GM12874 (cell line): Measurements from ENCODE around the gene JARID2.

Experiments
- TF ChIP-seq, protein P1 (sequence below): IDR thresholded peaks from 2 replicates; pipeline ENCODE4 v1.5.1; 2011; ENCODE audit warnings: low read depth, mild to moderate bottlenecking, control low read depth, low read length, moderate library complexity; ENCODE audit not compliant: insufficient read depth

JARID2 gene

DNA sequence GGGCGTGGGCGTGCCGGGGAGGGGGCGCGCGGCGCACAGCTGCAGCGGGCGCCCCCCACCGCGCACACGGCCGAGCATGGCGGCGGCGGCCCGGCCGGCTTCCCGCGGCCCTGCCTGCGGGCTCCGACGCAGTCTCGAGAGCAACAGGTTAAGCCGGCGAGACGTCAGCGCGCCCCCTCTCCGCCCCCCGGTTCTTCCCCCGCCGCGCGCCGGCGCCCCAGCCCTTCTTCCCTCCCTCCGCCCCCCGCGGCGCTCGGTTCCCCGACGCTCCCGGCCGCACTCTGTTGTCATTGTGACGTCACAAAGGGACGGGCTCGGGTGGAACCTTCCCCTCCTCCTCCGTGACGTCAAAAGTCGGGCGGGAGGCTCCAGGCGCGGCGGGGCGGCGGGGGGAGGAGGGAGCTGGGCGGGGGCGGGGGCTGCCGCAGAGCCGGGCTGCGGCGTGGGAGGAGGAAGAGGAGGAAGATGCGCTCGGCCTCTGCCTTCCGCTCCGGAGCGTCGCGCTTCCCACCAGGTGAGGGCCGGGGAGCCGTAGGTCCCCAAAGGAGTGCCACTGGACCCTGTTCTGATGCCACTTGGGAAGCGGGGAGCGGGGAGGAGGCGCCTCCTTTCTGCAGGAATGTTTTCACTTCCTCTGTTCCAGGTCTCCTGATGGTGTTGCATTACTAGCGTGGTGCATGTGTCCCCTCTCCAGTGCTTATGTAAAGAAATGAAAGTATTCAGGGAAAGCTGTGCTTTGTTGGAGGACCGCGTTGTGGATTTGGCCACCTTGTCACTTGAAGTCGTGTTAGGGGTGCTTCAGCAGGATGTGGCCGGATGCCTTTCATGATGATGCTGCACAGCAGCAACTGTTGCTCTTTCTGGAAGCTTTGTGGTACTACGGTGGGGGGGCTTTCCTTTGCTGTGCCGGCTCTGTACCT is 2.8 kb downstream of the JARID2 start:
- TF ChIP-seq, protein P1, sequence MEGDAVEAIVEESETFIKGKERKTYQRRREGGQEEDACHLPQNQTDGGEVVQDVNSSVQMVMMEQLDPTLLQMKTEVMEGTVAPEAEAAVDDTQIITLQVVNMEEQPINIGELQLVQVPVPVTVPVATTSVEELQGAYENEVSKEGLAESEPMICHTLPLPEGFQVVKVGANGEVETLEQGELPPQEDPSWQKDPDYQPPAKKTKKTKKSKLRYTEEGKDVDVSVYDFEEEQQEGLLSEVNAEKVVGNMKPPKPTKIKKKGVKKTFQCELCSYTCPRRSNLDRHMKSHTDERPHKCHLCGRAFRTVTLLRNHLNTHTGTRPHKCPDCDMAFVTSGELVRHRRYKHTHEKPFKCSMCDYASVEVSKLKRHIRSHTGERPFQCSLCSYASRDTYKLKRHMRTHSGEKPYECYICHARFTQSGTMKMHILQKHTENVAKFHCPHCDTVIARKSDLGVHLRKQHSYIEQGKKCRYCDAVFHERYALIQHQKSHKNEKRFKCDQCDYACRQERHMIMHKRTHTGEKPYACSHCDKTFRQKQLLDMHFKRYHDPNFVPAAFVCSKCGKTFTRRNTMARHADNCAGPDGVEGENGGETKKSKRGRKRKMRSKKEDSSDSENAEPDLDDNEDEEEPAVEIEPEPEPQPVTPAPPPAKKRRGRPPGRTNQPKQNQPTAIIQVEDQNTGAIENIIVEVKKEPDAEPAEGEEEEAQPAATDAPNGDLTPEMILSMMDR = no peak

DNA sequence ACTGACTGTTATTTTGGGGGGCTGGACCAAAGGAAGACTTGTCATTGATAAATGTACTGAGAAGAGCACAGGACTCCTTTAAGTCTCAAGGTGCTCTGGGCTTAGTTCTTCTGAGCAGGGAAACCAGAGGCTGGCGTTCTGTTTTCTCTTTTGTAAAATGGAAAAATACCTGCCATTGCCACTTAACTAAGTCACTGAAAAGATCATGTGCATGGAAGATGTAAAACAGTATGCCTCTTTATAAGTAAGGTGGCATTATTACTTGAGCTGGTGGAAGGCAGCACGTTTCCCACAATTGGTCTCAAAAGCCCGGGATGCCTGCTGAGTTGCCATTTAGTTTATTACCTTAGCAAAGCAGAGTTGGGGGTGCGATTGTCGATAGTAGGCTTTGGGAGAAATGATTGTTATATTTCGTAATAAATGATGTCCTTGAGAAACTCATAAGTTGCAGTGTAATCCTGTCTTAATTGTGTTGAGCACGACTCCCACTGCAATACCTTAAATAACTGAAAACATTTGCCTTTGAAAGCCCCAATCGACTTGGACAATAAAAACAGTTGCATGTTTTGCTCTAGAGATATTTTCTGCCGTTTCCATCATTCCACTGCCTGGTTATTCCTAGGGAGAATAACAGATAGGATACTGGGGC is 3.6 kb downstream of the JARID2 start:
- TF ChIP-seq, protein P1 = no peak

DNA sequence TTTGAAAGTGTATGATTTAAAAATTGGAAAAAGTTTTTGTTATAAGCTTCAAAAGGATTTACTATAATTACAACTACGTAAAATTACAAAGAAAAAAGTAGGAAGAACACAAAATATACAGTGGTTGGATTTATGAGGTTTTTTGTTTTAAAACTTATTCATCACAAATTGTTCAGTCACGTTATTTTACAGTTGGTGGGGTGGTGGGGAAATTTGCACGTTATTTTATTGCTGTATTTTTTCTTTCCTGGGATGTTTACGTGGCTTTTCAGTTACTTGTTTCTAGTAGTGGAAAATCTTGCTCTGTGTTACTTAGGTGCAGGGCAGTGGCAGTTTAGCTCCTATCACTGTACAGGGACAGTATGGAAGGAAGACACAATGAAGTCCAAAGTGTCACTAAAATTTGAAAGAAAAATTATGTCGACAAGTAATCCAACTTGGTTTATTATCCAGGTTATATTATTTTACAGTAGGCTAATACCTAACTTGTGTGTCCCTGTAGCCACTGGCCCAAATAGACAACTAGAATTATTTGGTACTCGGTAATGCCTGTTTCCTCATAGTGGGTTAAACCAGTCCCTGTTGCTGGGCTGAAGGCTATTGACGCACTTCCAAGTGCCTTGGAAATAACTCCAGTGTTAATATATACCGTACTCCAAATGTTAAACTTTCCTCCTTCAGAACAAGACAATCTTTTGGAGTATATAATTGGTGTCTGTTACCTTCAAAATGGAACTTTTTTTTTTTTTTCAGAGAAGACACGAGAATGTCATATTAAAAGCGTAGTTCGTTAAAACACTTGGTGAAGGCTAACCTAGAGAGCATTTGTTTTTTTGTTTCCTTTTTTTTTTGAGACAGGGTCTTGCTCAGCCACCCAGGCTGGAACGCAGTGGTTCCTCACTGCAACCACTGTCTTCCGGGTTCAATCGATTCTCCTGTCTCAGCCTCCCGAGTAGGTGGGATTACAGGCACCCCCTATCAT is 4.6 kb downstream of the JARID2 start:
- TF ChIP-seq, protein P1 = no peak

DNA sequence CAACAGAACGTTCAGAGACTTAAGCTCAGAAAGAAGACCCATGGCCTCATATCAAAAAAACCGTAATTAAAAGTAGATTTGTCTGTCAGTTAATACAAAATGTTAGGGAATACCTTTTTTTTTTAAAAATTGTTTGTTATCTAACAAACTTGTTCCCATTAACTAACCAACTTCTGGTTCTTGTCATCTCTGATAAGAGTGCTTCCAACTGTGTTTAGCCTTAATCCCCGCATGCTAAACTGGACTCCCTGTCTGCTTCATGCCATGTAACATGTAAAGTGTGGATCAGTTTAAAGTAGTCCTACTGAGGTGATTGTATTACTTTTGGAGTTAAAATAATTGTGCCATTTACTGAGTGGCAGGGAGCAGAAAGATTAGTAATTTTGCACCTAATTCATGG is 6.3 kb downstream of the JARID2 start:
- TF ChIP-seq, protein P1 = no peak

DNA sequence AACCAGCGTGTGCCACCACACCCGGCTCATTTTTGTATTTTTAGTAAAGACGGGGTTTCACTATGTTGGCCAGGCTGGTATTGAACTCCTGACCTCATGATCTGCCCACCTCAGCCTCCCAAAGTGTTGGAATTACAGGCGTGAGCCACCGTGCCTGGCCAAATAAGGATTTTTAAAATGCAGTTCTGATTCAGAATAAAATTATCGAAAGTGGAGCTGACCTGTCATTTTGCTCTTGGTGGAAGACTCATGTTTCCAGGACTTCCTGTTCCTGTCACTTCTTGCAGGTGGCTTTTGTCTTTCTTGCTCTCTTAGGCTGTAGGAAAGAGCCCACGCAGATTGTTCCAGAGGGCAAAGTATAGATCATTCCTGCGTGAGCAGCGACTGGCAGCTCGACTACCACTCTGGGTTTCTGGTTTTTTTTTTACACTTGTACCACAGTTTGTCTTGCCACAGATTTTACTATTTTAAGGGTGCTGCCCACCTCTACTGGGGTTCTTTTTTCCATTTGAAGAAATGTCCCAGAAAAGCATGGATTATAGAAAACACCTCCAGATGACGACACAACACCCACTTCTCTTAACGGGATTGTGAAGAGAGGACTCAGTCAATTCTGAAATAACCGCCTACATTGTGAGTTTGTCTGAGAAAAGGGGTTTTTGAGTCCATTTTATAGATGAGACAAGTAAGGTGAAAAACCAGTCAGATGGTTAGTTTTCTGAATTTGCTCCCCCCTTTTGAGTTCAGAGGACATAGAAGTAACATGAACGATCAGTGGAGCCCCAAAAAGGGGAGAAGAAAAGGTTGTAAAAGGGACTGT is 7.5 kb downstream of the JARID2 start:
- TF ChIP-seq, protein P1 = no peak

DNA sequence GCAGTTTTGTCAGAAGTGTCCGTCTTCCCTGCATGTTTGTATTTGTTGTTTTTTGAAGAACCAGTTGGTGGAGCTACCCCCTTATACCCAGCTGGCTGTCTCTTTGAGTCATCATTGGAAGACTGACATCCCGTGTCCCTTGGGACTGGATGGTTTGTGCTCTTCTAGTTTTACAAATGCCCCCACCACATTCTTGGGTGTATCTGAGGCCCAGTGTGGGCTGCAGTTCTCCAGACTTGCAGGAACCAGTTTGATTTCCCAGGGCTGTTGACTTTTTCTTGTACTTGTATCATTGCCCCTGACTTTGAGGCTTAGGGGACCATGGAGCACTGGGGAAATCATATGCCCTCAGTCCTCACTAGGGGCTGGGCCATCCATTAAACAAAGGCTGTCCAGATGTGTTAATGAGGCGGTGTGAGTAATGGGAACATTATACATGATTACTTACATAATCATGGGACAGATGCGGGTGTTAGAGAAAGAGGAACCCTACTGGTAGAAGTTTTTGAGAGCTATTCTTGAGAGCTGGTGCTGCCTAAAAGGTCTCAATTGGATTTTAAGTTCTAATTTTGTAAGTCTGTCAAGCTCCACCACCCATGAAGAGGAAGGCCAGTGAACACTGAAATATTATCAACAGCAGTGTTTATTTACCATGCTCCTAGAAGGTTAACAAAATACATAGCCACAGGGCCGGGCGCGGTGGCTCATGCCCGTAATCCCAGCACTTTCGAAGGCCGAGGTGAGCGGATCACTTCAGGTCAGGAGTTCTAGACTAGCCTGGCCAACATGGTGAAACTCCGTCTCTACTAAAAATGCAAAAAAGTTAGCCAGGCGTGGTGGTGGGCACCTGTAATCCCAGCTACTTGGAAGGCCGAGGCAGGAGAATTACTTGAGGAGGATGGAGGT is 8.5 kb downstream of the JARID2 start:
- TF ChIP-seq, protein P1 = peak; percentile 40
